H9 (cell line): ENCODE data around the gene LIMA1. TPM values are rescaled to one million over a fixed set of nuclear protein-coding genes. Genes with fewer than 3 reads are reported as not detected.
"Not testable (repeated sequence)": the region's sequence is repeated elsewhere in the genome, so short reads cannot be mapped to it uniquely, and the experiment has no call there.

ENCODE experiments used
- DNase-seq: peaks from one replicate; pipeline ENCODE4 v3.0.0-alpha.2; 2017
- H2AFZ ChIP-seq: one replicate; pipeline ENCODE4 v1.6.1; 2013; ENCODE audit warnings: mild to moderate bottlenecking, low read length, control low read depth, moderate library complexity
- H2AK5ac ChIP-seq: 2 replicates; pipeline ENCODE4 v1.6.1; 2013; ENCODE audit warnings: low read length, control low read depth, mixed read lengths; ENCODE audit not compliant: insufficient read length
- H2BK120ac ChIP-seq: one replicate; pipeline ENCODE4 v1.6.1; 2013; ENCODE audit warnings: low read depth, mild to moderate bottlenecking, low read length, control low read depth, inconsistent platforms; ENCODE audit not compliant: poor library complexity, severe bottlenecking
- H2BK12ac ChIP-seq: 2 replicates; pipeline ENCODE4 v1.6.1; 2013; ENCODE audit warnings: low read length, control low read depth, mixed read lengths, low read depth; ENCODE audit not compliant: insufficient read length
- H2BK15ac ChIP-seq: 2 replicates; pipeline ENCODE4 v1.6.1; 2013; ENCODE audit warnings: low read depth, low read length, control low read depth
- H2BK20ac ChIP-seq: one replicate; pipeline ENCODE4 v1.6.1; 2013; ENCODE audit warnings: low read depth, mild to moderate bottlenecking, low read length, control low read depth, inconsistent platforms; ENCODE audit not compliant: poor library complexity, severe bottlenecking
- H2BK5ac ChIP-seq: 2 replicates; pipeline ENCODE4 v1.6.1; 2013; ENCODE audit warnings: low read length, control low read depth, mixed read lengths; ENCODE audit not compliant: insufficient read length
- H3K14ac ChIP-seq: 2 replicates; pipeline ENCODE4 v1.6.1; 2013; ENCODE audit warnings: low read length, control low read depth; ENCODE audit not compliant: insufficient read depth
- H3K18ac ChIP-seq: 2 replicates; pipeline ENCODE4 v1.6.1; 2013; ENCODE audit warnings: low read depth, mild to moderate bottlenecking, mixed read lengths, low read length, control low read depth; ENCODE audit not compliant: insufficient read length
- H3K23ac ChIP-seq: 2 replicates; pipeline ENCODE4 v1.6.1; 2013; ENCODE audit warnings: low read length, control low read depth, mixed read lengths, low read depth; ENCODE audit not compliant: insufficient read length
- H3K23me2 ChIP-seq: 2 replicates; pipeline ENCODE4 v1.6.1; 2013; ENCODE audit warnings: low read depth, mild to moderate bottlenecking, mixed read lengths, low read length, control low read depth; ENCODE audit not compliant: insufficient read length, poor library complexity, severe bottlenecking
- H3K27ac ChIP-seq: 2 replicates; pipeline ENCODE4 v1.5.1; 2013; ENCODE audit warnings: low read length, control low read depth, mixed read lengths, low read depth; ENCODE audit not compliant: insufficient read length
- H3K27me3 ChIP-seq: 2 replicates; pipeline ENCODE4 v1.6.1; 2013; ENCODE audit warnings: low read length, control low read depth, inconsistent platforms; ENCODE audit not compliant: insufficient read depth
- H3K4ac ChIP-seq: 2 replicates; pipeline ENCODE4 v1.6.1; 2013; ENCODE audit warnings: low read depth, mild to moderate bottlenecking, control low read depth, inconsistent platforms, low read length, moderate library complexity
- H3K4me1 ChIP-seq: 2 replicates; pipeline ENCODE4 v1.6.1; 2013; ENCODE audit warnings: low read length, control low read depth, inconsistent platforms; ENCODE audit not compliant: insufficient read depth
- H3K4me2 ChIP-seq: 2 replicates; pipeline ENCODE4 v1.6.1; 2013; ENCODE audit warnings: low read length, control low read depth, mixed read lengths; ENCODE audit not compliant: insufficient read length, insufficient read depth
- H3K56ac ChIP-seq: 2 replicates; pipeline ENCODE4 v1.6.1; 2013; ENCODE audit warnings: low read depth, mild to moderate bottlenecking, mixed read lengths, low read length, control low read depth; ENCODE audit not compliant: insufficient read length
- H3K79me1 ChIP-seq: 2 replicates; pipeline ENCODE4 v1.6.1; 2013; ENCODE audit warnings: low read depth, mild to moderate bottlenecking, moderate library complexity, low read length, control low read depth, inconsistent platforms; ENCODE audit not compliant: insufficient read depth, poor library complexity, severe bottlenecking
- H3K79me2 ChIP-seq: 2 replicates; pipeline ENCODE4 v1.6.1; 2013; ENCODE audit warnings: low read length, control low read depth, inconsistent platforms; ENCODE audit not compliant: insufficient read depth
- H3K9ac ChIP-seq: 2 replicates; pipeline ENCODE4 v1.6.1; 2013; ENCODE audit warnings: low read length, control low read depth, mixed read lengths; ENCODE audit not compliant: insufficient read length; ENCODE audit errors: extremely low read depth
- H3K9me3 ChIP-seq: one replicate; pipeline ENCODE4 v1.6.1; 2013; ENCODE audit warnings: low read depth, low read length, inconsistent platforms; ENCODE audit not compliant: control insufficient read depth
- H3T11ph ChIP-seq: one replicate; pipeline ENCODE4 v1.6.1; 2013; ENCODE audit warnings: mild to moderate bottlenecking, low read length, control low read depth, inconsistent platforms
- H4K20me1 ChIP-seq: one replicate; pipeline ENCODE4 v1.6.1; 2013; ENCODE audit not compliant: control insufficient read depth, insufficient read length, insufficient read depth
- H4K5ac ChIP-seq: 2 replicates; pipeline ENCODE4 v1.6.1; 2013; ENCODE audit warnings: low read depth, mild to moderate bottlenecking, mixed read lengths, low read length, control low read depth; ENCODE audit not compliant: insufficient read length
- H4K8ac ChIP-seq: replicated peaks from 2 replicates; pipeline ENCODE4 v1.6.1; 2013; ENCODE audit warnings: low read length, control low read depth, mixed read lengths, low read depth; ENCODE audit not compliant: insufficient read length
- H4K91ac ChIP-seq: 2 replicates; pipeline ENCODE4 v1.6.1; 2013; ENCODE audit warnings: low read depth, mild to moderate bottlenecking, moderate library complexity, mixed read lengths, low read length, control low read depth; ENCODE audit not compliant: insufficient read length
- H3K27ac Mint-ChIP-seq, 3 experiments: 2 replicates in 2 of 3; 3 replicates in 1 of 3; pipeline ENCODE4 v1.8.0; 2020 to 2021; ENCODE audit warnings: mixed read lengths in 3 of 3, mild to moderate bottlenecking in 1 of 3, moderate library complexity in 1 of 3
- H3K27me3 Mint-ChIP-seq: 2 replicates; pipeline ENCODE4 v1.8.0; 2021; ENCODE audit warnings: low read depth, mild to moderate bottlenecking, moderate library complexity, mixed read lengths
- H3K36me3 Mint-ChIP-seq, 3 experiments: 2 replicates in 2 of 3; 3 replicates in 1 of 3; pipeline ENCODE4 v1.8.0; 2020 to 2021; ENCODE audit warnings: low read depth in 3 of 3, mixed read lengths in 3 of 3; ENCODE audit not compliant: insufficient read depth in 1 of 3
- H3K4me1 Mint-ChIP-seq, 2 experiments: 2 replicates each; pipeline ENCODE4 v1.8.0; 2020; ENCODE audit warnings: mixed read lengths in 2 of 2
- H3K4me3 Mint-ChIP-seq, 2 experiments: 2 replicates in 1 of 2; 3 replicates in 1 of 2; pipeline ENCODE4 v1.8.0; 2020 to 2021; ENCODE audit warnings: mild to moderate bottlenecking in 2 of 2, mixed read lengths in 2 of 2, moderate library complexity in 1 of 2
- H3K9me3 Mint-ChIP-seq, 2 experiments: 2 replicates in 1 of 2; 3 replicates in 1 of 2; pipeline ENCODE4 v1.8.0; 2020; ENCODE audit warnings: mild to moderate bottlenecking in 2 of 2, mixed read lengths in 2 of 2, moderate library complexity in 1 of 2
- WGBS: extraction: QIAGEN DNeasy Blood & Tissue Kit; methylation state at CpG from one replicate; pipeline ENCODE4 v1.1.7; 2013; ENCODE audit warnings: missing lambda C conversion rate, low lambda C conversion rate, mixed read lengths; ENCODE audit not compliant: insufficient read length; ENCODE audit errors: extremely low coverage; 5-methylcytosine and 5-hydroxymethylcytosine counted together
- total RNA-seq: library from RNA; stranded (reverse); gene quantifications from 2 replicates; pipeline ENCODE4 v1.2.1, GENCODE V29; 2021
- TF ChIP-seq, protein P1 (sequence below): fragments of 200-600 bp; sonication (generic); conservative IDR thresholded peaks from 3 replicates; pipeline ENCODE4 v1.8.0; 2021; ENCODE audit warnings: antibody characterized with exemption, mild to moderate bottlenecking

The LIMA1 gene
- total RNA-seq, 1 experiment from 2014 or later = 40.8 TPM

DNA sequence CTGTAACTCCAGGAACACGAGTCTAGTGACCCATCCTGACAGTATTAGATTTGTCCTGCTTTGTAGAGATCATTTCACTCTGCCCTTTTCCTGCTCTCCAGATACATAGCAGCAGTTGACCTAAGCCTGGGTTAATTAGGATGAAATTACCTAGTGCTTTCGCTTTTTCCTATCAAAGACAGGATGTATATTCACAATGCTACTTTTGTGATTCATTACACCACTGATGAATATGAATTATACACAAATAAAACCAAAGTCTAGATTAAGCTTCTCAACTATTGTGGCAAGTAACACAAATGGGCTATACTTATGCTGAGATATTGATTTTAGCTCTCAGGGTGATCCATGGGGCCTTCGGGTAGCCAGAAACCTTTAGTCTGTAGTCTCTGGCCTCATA, 134.0 kb downstream of the LIMA1 start:
- H3K9me3 Mint-ChIP-seq = no peaks in the 10 kb centered on the region
- Histone ChIP-seq H3K9ac (no peak overlapping the region), H3K79me1 (peaks cover 3% of the 10 kb centered on the region), H4K91ac (no peak overlapping the region), H4K5ac (no peak overlapping the region), H3K14ac (no peak overlapping the region), H3K4me1 (no peaks in the 10 kb centered on the region), H3K23ac (no peak overlapping the region), H4K8ac (no peak overlapping the region), H4K20me1 (no peaks in the 10 kb centered on the region), H2AK5ac (no peak overlapping the region), H3K79me2 (no peaks in the 10 kb centered on the region; the same call in 1 of the 2 replicates), H3K56ac (no peak overlapping the region), H3T11ph (no peak overlapping the region), H2BK5ac (no peak overlapping the region), H2BK120ac (no peak overlapping the region), H3K23me2 (no peaks in the 10 kb centered on the region), H3K27me3 (no peaks in the 10 kb centered on the region), H3K18ac (no peak overlapping the region), H3K27ac (no peak overlapping the region), H3K4ac (no peak overlapping the region), H2BK15ac (no peak overlapping the region), H3K9me3 (no peaks in the 10 kb centered on the region), H2BK20ac (no peak overlapping the region), H2AFZ (no peak overlapping the region), H2BK12ac (no peak overlapping the region), H3K4me2 (no peak overlapping the region)
- peak overlapping the region in 1 of 3 experiments; percentile 68; a peak in 2 of 7 replicates for H3K27ac Mint-ChIP-seq
- no CpG with 5 or more reads among the region's 3 CpGs for WGBS
- TF ChIP-seq, protein P1, sequence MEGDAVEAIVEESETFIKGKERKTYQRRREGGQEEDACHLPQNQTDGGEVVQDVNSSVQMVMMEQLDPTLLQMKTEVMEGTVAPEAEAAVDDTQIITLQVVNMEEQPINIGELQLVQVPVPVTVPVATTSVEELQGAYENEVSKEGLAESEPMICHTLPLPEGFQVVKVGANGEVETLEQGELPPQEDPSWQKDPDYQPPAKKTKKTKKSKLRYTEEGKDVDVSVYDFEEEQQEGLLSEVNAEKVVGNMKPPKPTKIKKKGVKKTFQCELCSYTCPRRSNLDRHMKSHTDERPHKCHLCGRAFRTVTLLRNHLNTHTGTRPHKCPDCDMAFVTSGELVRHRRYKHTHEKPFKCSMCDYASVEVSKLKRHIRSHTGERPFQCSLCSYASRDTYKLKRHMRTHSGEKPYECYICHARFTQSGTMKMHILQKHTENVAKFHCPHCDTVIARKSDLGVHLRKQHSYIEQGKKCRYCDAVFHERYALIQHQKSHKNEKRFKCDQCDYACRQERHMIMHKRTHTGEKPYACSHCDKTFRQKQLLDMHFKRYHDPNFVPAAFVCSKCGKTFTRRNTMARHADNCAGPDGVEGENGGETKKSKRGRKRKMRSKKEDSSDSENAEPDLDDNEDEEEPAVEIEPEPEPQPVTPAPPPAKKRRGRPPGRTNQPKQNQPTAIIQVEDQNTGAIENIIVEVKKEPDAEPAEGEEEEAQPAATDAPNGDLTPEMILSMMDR = no peak
- H3K4me1 Mint-ChIP-seq = peaks cover 4 to 6% of the 10 kb centered on the region in 2 experiments; a peak in 3 of 4 replicates
- H3K27me3 Mint-ChIP-seq = no peaks in the 10 kb centered on the region
- no peaks in the 10 kb centered on the region; a peak in 3 of 7 replicates for H3K36me3 Mint-ChIP-seq
- no peak for DNase-seq
- H3K4me3 Mint-ChIP-seq = no peak overlapping the region

DNA sequence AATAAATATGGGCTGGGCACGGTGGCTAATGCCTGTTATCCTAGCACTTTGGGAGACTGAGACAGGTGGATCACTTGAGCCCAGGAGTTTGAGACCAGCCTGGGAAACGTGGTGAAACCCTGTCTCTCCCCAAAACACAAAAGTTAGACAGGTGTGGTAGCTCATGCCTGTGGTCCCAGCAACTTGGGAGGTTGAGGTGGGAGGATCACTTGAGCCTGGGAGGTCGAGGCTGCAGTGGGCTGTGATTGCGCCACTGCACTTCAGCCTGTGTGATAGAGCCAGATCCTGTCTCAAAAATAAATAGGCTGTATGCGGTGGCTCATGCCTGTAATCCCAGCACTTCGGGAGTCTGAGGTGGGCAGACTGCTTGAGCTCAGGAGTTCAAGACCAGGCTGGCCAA, 135.3 kb downstream of the LIMA1 start:
- not testable (repeated sequence) for H3K4me2 ChIP-seq, H3K23me2 ChIP-seq, H4K5ac ChIP-seq, H3K36me3 Mint-ChIP-seq, H3K27me3 Mint-ChIP-seq, H3K9me3 ChIP-seq, H2BK5ac ChIP-seq, H3K27ac ChIP-seq, H3K56ac ChIP-seq, H3K4me1 Mint-ChIP-seq, H4K20me1 ChIP-seq, H3K27me3 ChIP-seq, H3K23ac ChIP-seq, H3K14ac ChIP-seq, H2BK15ac ChIP-seq, H4K91ac ChIP-seq, H3K4ac ChIP-seq, H2BK120ac ChIP-seq, H2BK12ac ChIP-seq, H3K79me1 ChIP-seq, H3K79me2 ChIP-seq, H3K27ac Mint-ChIP-seq, H3K4me3 Mint-ChIP-seq, H3K9me3 Mint-ChIP-seq, H3T11ph ChIP-seq, H4K8ac ChIP-seq, H2AK5ac ChIP-seq, H2AFZ ChIP-seq, H3K18ac ChIP-seq, DNase-seq, H3K9ac ChIP-seq, H2BK20ac ChIP-seq, H3K4me1 ChIP-seq
- no CpG with 5 or more reads among the region's 6 CpGs for WGBS
